HG03520 (cell line): ENCODE results near the gene ANKRD55.
"Not testable (repeated sequence)": the region's sequence is repeated elsewhere in the genome, so short reads cannot be mapped to it uniquely, and the experiment has no call there.

Experiments
- ATAC-seq: cut with Tn5 transposase; IDR thresholded peaks from one replicate; pipeline ENCODE4 v1.9.1; 2021; ENCODE audit warnings: mild to moderate bottlenecking, moderate library complexity; ENCODE audit not compliant: unreplicated experiment

The ANKRD55 gene

GRCh38 chr5:56147106-56147505, 86.0 kb downstream of the ANKRD55 start:
- ATAC-seq: no peak

- ATAC-seq: no peak
These were observed 86.5 kb downstream of the ANKRD55 start for GRCh38 chr5:56146674-56147073.

GRCh38 chr5:56145511-56145910, 87.6 kb downstream of the ANKRD55 start:
- no peak for ATAC-seq

DNA sequence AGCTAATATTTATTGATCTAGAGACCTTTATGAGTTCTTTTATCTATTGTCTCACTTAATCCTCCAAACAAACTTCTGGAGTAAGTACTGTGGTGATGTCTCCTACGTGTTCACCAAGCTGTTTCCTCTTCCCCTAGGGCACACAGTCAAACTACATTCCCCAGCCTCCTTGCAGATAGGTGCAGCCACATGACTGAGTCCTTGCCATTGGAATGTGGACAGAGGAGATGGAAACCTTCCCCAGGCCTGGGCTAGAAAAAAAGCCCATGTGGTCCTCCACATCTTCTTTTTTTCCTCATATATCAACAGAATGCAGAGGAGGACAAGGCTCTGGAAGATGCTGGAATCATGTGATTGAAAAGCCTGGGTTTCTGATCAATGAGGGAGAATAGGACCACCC, 88.0 kb downstream of the ANKRD55 start:
- ATAC-seq: no peak

- ATAC-seq: no peak
These were observed 88.9 kb downstream of the ANKRD55 start for GRCh38 chr5:56144211-56144610.

DNA sequence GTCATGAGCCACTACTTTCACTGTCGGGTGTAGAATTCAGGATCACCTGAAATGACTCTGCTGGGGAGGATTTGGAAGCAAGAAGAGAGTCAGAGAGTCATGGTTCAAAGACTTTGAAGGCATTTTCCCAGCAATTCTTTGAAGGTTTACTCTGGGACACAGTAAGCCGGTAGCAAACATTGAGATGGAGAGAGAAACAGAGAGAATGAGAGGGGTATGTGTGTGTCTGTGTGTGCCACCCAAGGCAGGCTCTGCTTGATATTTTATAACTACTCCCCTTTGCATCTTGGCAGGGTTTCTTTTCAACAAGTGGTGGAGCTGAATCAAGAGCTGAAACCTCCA, 89.8 kb downstream of the ANKRD55 start:
- no peak for ATAC-seq

- ATAC-seq: peak; percentile 74
These were observed 90.3 kb downstream of the ANKRD55 start for GRCh38 chr5:56142614-56143372.

- no peak for ATAC-seq
These were observed 90.9 kb downstream of the ANKRD55 start for GRCh38 chr5:56142233-56142613.

DNA sequence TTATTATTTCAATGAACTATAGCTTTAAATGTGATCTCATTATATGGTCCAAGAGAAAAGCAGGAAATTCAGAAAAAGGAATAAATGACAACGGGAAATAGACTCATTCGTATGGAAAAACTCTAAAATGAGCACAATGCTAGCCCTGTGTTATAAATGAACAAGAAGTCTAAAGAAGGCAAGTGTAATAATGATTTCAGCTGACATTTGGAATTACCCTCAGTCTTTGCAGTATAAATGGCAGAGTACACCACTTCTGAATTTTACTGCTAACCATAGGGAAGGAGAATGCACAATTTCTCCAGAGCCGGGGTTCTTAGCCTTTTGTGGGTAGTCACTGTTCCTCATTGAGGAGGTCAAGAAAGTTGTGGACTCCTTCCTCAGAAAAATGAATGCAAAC, 93.1 kb downstream of the ANKRD55 start:
- ATAC-seq: no peak

GRCh38 chr5:56130664-56131063, 102.5 kb downstream of the ANKRD55 start:
- no peak for ATAC-seq

DNA sequence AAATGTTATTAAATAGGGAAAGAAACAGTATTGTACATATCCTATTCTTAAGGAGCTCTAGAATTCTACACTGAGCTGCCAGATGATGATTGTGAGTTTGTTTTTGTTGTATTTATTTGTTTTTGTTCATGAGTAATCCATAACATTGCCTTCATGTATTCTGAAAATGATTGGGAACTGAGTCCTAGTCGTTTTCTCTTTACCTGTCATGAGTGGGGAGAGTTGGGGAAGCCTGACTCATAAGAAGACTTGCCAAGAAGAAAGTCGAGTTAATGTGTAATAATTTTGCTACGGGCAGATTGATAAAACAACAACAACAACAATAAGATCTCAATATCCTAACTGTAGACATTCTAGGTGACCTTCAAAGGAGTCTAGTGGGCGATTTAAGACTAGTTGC, 103.8 kb downstream of the ANKRD55 start:
- ATAC-seq: no peak

DNA sequence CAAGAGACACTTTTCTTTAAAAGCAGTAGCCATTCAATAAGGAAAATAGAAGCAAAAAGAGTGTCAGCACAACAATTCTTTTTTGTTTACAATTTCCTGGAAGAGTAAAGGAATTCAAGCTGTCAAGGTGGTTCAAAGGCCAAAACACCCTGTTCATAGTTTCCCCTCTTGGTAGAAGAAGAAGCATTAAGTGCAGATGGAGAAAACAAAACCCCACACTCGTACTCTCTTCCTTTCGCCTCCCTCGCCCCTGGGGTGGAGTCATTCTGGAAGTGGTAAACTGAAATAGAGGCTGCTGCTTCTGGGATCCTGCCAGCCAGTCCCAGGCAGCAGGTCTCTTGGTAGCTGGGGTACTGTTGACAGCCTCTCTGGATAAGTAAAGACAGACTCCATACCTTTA, 105.0 kb downstream of the ANKRD55 start:
- ATAC-seq: no peak

- no peak for ATAC-seq
These were observed 106.5 kb downstream of the ANKRD55 start for GRCh38 chr5:56126487-56127179.

DNA sequence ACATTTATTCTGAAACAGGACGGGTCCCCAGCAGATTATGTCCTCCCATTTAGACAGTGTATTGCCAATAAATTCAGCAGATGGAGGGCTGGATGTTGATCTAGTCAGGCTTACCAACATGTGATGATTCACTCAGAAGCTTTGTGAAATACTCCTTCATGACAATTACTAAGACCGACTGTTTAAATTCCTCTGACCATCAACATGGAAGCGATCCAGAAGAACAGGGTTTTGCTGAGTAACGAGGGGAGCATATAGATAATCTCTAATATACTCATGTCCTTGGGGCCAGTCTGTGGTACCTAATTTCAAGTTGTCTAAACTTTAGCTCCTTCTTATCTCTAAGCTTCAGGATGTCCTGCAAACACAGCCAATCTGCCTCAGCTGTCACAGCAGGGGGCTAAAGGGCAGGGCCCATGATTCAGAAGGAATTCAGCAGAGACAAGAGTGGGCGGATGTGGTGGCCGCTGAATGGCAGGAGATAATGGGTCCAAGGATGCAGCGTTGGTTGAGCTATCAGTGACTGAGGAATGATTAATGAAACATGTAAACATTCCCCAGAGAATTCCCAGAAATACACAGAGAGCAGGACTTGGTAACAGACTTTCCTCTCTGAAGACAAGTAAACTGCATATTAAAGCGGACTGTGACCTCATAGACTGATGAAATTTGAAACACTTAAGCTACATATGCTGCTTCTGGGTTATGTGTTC, 109.4 kb downstream of the ANKRD55 start:
- ATAC-seq: no peak

DNA sequence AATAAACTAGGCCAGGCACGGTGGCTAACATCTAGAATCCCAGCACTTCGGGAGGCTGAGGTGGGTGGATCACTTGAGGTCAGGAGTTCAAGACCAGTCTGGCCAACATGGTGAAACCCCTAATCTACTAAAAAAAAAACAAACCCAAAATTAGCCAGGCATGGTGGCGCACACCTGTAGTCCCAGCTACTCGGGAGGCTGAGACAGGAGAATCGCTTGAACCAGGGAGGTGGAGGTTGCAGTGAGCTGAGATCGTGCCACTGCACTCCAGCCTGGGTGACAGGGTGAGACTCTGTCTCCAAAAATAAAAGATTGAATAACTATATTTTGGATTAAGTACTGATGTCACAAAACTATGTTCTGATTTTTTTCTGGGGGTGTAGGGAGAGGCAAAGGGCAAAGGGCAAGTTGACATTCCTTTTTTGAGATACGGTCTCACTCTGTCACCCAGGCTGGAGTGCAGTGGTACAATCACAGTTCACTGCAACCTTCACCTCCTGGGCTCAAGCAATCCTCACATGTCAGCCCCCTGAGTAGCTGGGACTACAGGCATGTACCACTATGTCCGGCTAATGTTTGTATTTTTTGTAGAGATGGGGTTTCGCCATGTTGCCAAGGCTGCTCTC, 110.7 kb downstream of the ANKRD55 start:
- ATAC-seq: not testable (repeated sequence)

DNA sequence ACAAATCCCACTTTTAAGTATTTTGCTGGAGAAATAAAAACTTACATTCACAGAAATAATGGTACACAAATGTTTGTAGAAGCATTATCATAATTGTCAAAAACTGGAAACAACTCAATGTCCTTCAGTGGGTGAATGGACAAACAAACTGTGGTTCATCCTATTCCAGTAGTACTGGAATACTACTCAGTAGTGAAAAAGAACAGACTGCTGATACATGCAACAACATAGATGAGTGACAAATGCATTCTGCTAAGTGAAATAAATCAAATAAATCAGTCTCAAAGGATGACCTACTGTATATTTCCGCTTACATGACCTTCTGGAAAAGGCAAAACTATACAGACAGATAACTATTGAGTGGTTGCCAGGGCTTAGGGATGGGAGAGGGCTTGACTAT, 114.1 kb downstream of the ANKRD55 start:
- no peak for ATAC-seq

DNA sequence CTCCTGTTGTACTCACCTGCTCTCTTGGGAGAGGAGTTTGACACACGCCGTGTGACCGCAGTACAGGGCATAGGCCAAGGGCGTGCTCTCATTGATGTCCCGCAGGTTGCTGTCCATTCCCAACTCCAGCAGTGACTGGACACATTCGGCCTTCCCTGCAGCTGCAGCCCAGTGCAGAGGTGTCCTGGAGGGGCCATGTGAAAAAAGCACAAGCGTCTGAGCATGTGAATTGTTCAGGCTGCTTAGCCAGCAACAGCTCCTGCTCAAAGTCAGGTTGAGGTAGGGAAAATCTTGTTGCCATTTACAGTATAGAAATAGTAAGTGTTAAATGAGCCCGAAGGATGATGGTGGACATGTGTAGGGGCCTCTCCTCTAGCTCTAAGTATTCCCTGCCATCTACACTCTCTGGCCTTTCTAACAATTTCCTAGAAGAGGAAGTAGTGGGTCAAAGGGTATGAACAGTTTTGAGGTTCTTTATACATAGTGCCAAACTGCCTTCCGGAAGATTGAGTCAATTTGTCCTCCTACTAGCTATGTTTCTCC, 116.5 kb downstream of the ANKRD55 start:
- no peak for ATAC-seq

DNA sequence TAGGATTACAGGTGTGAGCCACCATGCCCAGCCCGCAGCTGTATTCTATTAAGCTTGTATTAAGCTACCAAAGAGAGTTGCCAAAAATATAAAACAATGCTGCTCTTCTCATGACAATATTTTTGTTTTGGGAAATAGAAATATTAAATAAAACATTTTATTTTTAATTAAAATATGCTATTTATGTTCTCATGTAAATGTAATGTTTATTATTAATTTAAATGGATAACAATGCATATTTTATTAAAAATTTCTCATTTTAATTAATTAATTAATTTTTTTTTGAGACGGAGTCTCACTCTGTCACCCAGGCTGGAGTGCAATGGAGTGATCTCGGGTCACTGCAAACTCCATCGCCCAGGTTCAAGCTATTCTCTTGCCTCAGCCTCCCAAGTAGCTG, 117.5 kb downstream of the ANKRD55 start:
- no peak for ATAC-seq

DNA sequence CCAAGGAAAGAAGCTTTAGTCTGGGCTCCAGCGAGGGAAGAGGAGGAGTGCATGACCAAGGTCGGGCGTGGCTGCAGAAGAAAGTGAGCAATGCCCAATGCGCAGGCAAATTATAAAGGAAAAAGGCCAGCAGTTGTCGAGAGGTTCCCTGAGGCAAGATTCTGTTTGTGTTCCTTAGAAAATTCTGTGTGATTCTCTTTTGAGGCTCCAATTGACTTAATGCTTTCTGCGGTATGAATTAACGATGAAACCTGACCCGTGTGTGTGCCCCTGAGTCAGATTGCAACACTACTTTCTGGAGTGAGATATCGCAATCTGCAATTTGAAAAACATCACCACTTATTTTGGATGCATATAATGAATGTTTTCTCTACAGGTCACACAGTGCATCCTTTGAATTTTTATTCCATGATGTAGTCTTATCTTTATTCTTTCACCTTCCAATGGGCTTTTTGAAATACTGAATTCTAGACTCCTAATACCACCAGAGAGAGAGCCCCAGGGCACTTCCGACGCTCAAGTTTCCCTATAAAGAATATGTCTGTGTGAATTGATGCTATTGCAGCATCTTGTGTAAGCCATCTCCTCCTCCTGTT, 120.5 kb downstream of the ANKRD55 start:
- ATAC-seq: no peak

GRCh38 chr5:56111404-56111781, 121.7 kb downstream of the ANKRD55 start:
- no peak for ATAC-seq
